HUES6 (cell line): ENCODE measurements around the gene PHLDA3.
"Not testable (repeated sequence)": the region's sequence is repeated elsewhere in the genome, so short reads cannot be mapped to it uniquely, and the experiment has no call there.

Experiments used
- H3K27ac ChIP-seq: 2 replicates; pipeline ENCODE4 v1.7.0; 2013; ENCODE audit warnings: low read depth, mild to moderate bottlenecking, low read length, inconsistent platforms
- H3K27me3 ChIP-seq: 2 replicates; pipeline ENCODE4 v1.6.1; 2013; ENCODE audit warnings: low read length; ENCODE audit not compliant: control insufficient read depth, insufficient read depth
- H3K36me3 ChIP-seq: 2 replicates; pipeline ENCODE4 v1.6.1; 2013; ENCODE audit warnings: low read length; ENCODE audit not compliant: control insufficient read depth, insufficient read depth
- H3K4me1 ChIP-seq: 2 replicates; pipeline ENCODE4 v1.6.1; 2013; ENCODE audit warnings: low read length; ENCODE audit not compliant: control insufficient read depth, insufficient read depth
- H3K4me3 ChIP-seq: 2 replicates; pipeline ENCODE4 v1.5.1; 2013; ENCODE audit warnings: low read depth, low read length
- H3K9ac ChIP-seq: one replicate; pipeline ENCODE4 v1.6.1; 2013; ENCODE audit warnings: mild to moderate bottlenecking, low read length
- H3K9me3 ChIP-seq: 2 replicates; pipeline ENCODE4 v1.6.1; 2013; ENCODE audit warnings: low read depth, low read length; ENCODE audit not compliant: control insufficient read depth, insufficient read depth

PHLDA3 gene

GRCh38 chr1:201483373-201483949, 14.5 kb upstream of the PHLDA3 start:
- no peaks in the 10 kb centered on the region for H3K36me3 ChIP-seq
- H3K27me3 ChIP-seq: peaks cover 10% of the 10 kb centered on the region
- no peaks in the 10 kb centered on the region for H3K9me3 ChIP-seq
- no peak overlapping the region for H3K27ac ChIP-seq
- peaks cover 22% of the 10 kb centered on the region for H3K4me1 ChIP-seq
- H3K9ac ChIP-seq: no peak overlapping the region
- no peak overlapping the region for H3K4me3 ChIP-seq

GRCh38 chr1:201482755-201483154, 13.8 kb upstream of the PHLDA3 start:
- Histone ChIP-seq H3K4me3 (no peak overlapping the region), H3K4me1 (peaks cover 22% of the 10 kb centered on the region), H3K9me3 (no peaks in the 10 kb centered on the region), H3K9ac (no peak overlapping the region), H3K27ac (no peak overlapping the region), H3K36me3 (no peaks in the 10 kb centered on the region), H3K27me3 (peaks cover 10% of the 10 kb centered on the region)

- Histone ChIP-seq H3K4me1 (peaks cover 22% of the 10 kb centered on the region), H3K36me3 (no peaks in the 10 kb centered on the region), H3K27me3 (peaks cover 10% of the 10 kb centered on the region), H3K9ac (peak overlapping the region; percentile 44), H3K9me3 (no peaks in the 10 kb centered on the region), H3K4me3 (peak overlapping the region; percentile 58), H3K27ac (no peak overlapping the region)
Measured at GRCh38 chr1:201481761-201482493, 12.9 kb upstream of the PHLDA3 start.

- Histone ChIP-seq H3K4me3 (peak overlapping the region; percentile 58), H3K36me3 (no peaks in the 10 kb centered on the region), H3K27me3 (peaks cover 10% of the 10 kb centered on the region), H3K27ac (no peak overlapping the region), H3K9me3 (no peaks in the 10 kb centered on the region), H3K9ac (no peak overlapping the region), H3K4me1 (peaks cover 17% of the 10 kb centered on the region)
Measured at GRCh38 chr1:201481004-201481380, 12.0 kb upstream of the PHLDA3 start.

- Histone ChIP-seq H3K36me3 (no peaks in the 10 kb centered on the region), H3K9me3 (no peaks in the 10 kb centered on the region), H3K4me3 (peak overlapping the region; percentile 58), H3K27me3 (peaks cover 16% of the 10 kb centered on the region), H3K9ac (no peak overlapping the region), H3K27ac (no peak overlapping the region), H3K4me1 (peaks cover 14% of the 10 kb centered on the region)
Measured at GRCh38 chr1:201480231-201481003, 11.4 kb upstream of the PHLDA3 start.

- Histone ChIP-seq H3K9ac (no peak overlapping the region), H3K9me3 (no peaks in the 10 kb centered on the region), H3K27me3 (peaks cover 17% of the 10 kb centered on the region), H3K4me1 (peaks cover 14% of the 10 kb centered on the region), H3K27ac (no peak overlapping the region), H3K36me3 (no peaks in the 10 kb centered on the region), H3K4me3 (no peak overlapping the region)
Measured at GRCh38 chr1:201479201-201479730, 10.3 kb upstream of the PHLDA3 start.

GRCh38 chr1:201478666-201479065, 9.7 kb upstream of the PHLDA3 start:
- Histone ChIP-seq H3K27me3 (peaks cover 17% of the 10 kb centered on the region), H3K4me1 (peaks cover 14% of the 10 kb centered on the region)
- not testable (repeated sequence) for H3K4me3 ChIP-seq, H3K27ac ChIP-seq, H3K9ac ChIP-seq, H3K9me3 ChIP-seq, H3K36me3 ChIP-seq

- H3K9ac ChIP-seq: no peak overlapping the region
- peaks cover 11% of the 10 kb centered on the region for H3K4me1 ChIP-seq
- H3K4me3 ChIP-seq: no peak overlapping the region
- H3K9me3 ChIP-seq: no peaks in the 10 kb centered on the region
- peaks cover 18% of the 10 kb centered on the region for H3K27me3 ChIP-seq
- H3K36me3 ChIP-seq: no peaks in the 10 kb centered on the region
- no peak overlapping the region for H3K27ac ChIP-seq
Measured at GRCh38 chr1:201476670-201477344, 7.8 kb upstream of the PHLDA3 start.

- Histone ChIP-seq H3K36me3 (no peaks in the 10 kb centered on the region), H3K9ac (no peak overlapping the region), H3K27me3 (peaks cover 19% of the 10 kb centered on the region), H3K4me3 (no peak overlapping the region), H3K4me1 (peaks cover 11% of the 10 kb centered on the region), H3K9me3 (no peaks in the 10 kb centered on the region), H3K27ac (no peak overlapping the region)
Measured at GRCh38 chr1:201475915-201476669, 7.1 kb upstream of the PHLDA3 start.

- Histone ChIP-seq H3K36me3 (no peaks in the 10 kb centered on the region), H3K4me1 (peaks cover 10% of the 10 kb centered on the region), H3K9ac (no peak overlapping the region), H3K27ac (no peak overlapping the region), H3K4me3 (no peak overlapping the region), H3K9me3 (no peaks in the 10 kb centered on the region), H3K27me3 (peaks cover 25% of the 10 kb centered on the region)
Measured at GRCh38 chr1:201475130-201475529, 6.1 kb upstream of the PHLDA3 start.
